GM20000 (cell line): ENCODE measurements around the gene KPNA4.

Source experiments
- DNase-seq: peaks from one replicate; pipeline ENCODE4 v3.0.0; 2012; ENCODE audit warnings: low spot score
- TF ChIP-seq, protein P1 (sequence below): IDR thresholded peaks from 2 replicates; pipeline ENCODE4 v1.5.1; 2012; ENCODE audit warnings: mild to moderate bottlenecking, control low read depth; ENCODE audit errors: extremely low read depth, missing control alignments

KPNA4 gene

DNA sequence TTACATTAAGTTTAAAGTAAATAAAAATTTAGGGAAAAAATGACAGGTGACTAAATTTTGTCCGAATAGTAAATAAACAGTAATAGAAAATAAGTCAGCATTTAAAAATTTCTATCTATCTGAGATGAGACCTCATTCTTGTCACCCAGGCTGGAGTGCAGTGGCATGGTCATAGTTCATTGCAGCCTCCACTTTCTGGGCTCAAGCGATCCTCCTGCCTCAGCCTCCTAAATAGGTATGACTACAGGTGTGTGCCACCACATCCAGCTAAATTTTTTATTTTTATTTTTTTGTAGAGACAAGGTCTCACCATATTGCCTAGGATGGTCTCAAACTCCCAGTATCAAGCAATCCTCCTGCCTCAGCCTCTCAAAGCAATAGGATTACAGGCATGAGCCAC, 7.8 kb downstream of the KPNA4 start:
- TF ChIP-seq, protein P1, sequence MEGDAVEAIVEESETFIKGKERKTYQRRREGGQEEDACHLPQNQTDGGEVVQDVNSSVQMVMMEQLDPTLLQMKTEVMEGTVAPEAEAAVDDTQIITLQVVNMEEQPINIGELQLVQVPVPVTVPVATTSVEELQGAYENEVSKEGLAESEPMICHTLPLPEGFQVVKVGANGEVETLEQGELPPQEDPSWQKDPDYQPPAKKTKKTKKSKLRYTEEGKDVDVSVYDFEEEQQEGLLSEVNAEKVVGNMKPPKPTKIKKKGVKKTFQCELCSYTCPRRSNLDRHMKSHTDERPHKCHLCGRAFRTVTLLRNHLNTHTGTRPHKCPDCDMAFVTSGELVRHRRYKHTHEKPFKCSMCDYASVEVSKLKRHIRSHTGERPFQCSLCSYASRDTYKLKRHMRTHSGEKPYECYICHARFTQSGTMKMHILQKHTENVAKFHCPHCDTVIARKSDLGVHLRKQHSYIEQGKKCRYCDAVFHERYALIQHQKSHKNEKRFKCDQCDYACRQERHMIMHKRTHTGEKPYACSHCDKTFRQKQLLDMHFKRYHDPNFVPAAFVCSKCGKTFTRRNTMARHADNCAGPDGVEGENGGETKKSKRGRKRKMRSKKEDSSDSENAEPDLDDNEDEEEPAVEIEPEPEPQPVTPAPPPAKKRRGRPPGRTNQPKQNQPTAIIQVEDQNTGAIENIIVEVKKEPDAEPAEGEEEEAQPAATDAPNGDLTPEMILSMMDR: no peak
- DNase-seq: no peak

DNA sequence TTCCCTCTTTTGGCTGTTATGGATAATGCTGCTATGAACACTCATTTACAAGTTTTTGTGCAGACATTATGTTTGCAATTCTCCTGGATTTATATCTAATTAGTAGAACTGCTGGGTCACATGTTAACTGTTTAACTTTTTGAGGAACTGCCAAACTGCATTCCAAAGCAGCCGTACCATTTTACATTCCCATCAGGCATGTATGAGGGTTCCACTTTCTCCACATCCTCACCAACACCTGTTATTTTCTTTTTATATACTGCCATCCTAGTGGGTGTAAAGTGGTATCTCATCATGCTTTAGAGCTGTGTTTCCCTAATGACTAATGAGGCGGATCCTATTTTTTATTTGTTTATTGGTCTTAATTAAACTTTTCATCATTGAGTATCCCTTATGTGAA, 9.2 kb downstream of the KPNA4 start:
- TF ChIP-seq, protein P1: no peak
- no peak for DNase-seq

DNA sequence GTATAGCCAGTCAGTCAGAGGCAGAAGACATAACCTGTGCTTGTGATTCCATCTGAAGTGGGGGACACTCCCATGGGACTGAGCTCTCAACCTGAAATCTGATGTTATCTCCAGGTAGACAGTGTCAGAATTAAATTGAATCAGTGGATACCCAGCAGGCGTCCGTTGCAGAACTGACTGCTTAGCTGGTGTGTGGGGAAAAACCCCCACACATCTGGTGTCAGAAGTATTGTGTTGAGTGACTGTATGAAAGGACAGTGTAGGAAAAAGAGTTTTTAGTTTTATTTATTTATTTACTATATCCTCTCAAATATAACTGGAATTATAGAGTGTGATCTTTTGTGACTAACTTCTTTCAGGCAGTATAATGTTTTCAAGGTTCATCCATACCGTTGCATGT, 10.4 kb downstream of the KPNA4 start:
- TF ChIP-seq, protein P1: no peak
- DNase-seq: no peak

DNA sequence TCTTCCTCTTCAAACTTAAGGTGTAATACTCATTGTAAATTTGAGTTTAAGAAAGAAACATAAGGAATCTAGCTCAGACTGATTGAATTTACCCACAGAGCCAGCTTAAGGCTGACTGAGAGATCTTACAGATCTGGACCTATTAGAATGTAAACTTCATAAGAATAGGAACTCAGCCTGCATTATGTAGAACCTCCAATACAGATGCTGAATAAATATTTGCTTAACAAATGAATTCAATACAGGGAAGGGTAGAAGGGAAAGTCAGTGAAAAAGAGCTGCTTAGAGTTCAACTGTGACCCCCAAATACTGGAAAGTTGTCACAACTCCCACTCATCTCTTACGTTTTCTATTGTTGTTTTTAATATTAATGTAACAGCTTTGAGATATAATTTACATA, 11.5 kb downstream of the KPNA4 start:
- TF ChIP-seq, protein P1: no peak
- DNase-seq: no peak

DNA sequence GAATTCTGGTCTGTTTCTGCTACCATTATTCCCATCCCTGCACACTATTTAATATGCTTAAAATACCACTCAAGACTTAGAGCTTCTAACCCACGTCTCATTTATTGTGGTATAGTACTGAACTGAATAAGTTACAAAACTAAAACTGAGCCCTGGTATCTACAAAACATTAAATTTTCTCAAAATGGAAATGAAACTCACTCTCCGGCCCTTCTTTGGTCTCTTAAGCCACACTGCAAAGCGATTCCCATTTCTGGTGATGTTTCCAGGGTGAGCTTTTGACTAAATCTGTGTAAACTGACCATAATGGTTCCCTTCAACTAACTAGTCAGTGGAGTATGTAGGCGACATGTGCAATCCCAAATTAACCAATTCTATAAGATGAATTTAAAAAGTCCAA, 18.6 kb downstream of the KPNA4 start:
- TF ChIP-seq, protein P1: no peak
- no peak for DNase-seq

DNA sequence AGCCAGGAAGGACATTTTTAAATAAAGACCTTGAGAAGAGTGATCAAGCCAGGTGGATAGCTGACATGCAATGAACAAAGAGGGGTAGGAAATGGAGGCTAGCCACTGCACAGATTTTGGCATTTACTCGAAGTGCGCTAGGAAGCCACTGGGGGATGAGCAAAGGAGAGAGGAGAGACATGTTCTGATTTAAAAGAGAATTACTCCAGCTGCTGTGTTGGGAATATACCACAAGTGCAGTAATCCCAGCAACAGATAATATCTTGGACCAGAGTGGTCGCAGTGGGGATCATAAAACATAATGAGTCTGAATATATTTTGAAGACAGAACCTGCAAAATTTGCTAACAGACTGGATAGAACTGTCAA, 19.9 kb downstream of the KPNA4 start:
- no peak for DNase-seq
- TF ChIP-seq, protein P1: no peak

DNA sequence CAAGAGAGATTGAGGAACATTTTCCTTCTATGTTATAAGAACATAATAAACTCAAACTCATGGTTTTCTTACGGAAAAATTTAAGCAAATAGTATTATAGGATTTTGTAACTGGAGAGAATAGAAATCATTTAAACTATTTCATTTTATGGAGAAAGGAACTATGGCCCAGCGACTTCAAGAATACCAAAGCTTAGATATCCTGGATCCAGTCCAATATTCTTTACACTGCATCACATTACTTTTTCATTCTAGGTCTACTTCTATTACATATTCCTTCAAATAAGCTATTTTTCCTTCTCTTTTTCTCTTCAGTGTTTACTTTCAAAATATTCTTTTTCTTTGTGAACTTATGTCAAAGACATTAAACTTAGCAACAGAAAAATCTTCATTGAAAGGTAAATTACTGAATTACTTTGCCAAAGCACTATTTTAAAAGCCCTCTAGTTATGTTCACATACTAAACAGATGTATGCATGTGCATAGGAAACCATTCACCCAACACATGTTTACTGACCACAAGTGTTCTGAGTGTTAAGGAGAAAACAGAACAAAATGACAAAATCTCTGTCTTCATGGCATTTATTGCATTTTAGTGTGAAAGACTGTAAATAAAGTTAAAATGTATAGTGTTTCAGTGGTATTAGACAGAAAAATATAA, 20.4 kb downstream of the KPNA4 start:
- DNase-seq: no peak
- TF ChIP-seq, protein P1: no peak

DNA sequence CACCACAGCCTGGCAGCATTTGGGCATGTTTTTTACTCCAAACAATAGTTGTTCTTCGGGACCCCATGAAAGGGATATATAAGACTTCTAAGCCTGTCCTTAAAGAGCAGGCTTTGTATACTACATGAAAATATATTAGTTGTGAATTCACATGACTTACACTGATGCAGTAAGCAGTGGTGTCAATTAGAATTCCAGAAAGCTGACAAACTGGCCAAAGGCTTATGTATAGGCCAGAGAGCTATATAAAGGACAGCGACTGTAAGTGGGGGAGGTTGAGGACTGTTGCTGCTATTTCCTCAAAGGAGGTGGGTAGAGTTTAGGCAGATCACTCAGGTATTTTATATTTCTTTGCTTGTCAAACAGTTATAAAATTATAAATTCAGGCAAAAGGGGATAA, 24.8 kb downstream of the KPNA4 start:
- TF ChIP-seq, protein P1: no peak
- DNase-seq: no peak
